ENCODE measurements around the gene WDFY2.
"Not testable (repeated sequence)": the region's sequence is repeated elsewhere in the genome, so short reads cannot be mapped to it uniquely, and the experiment has no call there.

DNA sequence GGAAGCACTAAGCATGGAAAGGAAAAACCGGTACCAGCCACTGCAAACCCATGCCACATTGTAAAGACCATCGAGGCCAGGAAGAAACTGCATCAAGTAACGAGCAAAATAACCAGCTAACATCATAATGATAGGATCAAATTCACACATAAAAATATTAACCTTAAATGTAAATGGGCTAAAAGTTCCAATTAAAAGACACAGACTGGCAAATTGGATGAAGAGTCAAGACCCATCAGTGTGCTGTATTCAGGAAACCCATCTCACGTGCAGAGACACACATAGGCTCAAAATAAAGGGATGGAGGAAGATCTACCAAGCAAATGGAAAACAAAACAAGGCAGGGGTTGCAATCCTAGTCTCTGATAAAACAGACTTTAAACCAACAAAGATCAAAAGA, 15.3 kb upstream of the WDFY2 start:
- TF ChIP-seq, protein P1, sequence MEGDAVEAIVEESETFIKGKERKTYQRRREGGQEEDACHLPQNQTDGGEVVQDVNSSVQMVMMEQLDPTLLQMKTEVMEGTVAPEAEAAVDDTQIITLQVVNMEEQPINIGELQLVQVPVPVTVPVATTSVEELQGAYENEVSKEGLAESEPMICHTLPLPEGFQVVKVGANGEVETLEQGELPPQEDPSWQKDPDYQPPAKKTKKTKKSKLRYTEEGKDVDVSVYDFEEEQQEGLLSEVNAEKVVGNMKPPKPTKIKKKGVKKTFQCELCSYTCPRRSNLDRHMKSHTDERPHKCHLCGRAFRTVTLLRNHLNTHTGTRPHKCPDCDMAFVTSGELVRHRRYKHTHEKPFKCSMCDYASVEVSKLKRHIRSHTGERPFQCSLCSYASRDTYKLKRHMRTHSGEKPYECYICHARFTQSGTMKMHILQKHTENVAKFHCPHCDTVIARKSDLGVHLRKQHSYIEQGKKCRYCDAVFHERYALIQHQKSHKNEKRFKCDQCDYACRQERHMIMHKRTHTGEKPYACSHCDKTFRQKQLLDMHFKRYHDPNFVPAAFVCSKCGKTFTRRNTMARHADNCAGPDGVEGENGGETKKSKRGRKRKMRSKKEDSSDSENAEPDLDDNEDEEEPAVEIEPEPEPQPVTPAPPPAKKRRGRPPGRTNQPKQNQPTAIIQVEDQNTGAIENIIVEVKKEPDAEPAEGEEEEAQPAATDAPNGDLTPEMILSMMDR (IDR thresholded peaks at IDR 0.05; ENCODE audit: insufficient read depth, low read length, poor library complexity, severe bottlenecking), result not testable (repeated sequence)
- not testable (repeated sequence) for TF ChIP-seq EZH2phosphoT487 (conservative IDR thresholded peaks at IDR 0.05; ENCODE audit: low read length)
